HG03097 (cell line): ENCODE measurements around the gene SERF2.
"Not testable (repeated sequence)": the region's sequence is repeated elsewhere in the genome, so short reads cannot be mapped to it uniquely, and the experiment has no call there.

Experiments used
- ATAC-seq: cut with Tn5 transposase; IDR thresholded peaks from one replicate; pipeline ENCODE4 v1.9.1; 2021; ENCODE audit not compliant: unreplicated experiment, low FRiP score

Gene SERF2

DNA sequence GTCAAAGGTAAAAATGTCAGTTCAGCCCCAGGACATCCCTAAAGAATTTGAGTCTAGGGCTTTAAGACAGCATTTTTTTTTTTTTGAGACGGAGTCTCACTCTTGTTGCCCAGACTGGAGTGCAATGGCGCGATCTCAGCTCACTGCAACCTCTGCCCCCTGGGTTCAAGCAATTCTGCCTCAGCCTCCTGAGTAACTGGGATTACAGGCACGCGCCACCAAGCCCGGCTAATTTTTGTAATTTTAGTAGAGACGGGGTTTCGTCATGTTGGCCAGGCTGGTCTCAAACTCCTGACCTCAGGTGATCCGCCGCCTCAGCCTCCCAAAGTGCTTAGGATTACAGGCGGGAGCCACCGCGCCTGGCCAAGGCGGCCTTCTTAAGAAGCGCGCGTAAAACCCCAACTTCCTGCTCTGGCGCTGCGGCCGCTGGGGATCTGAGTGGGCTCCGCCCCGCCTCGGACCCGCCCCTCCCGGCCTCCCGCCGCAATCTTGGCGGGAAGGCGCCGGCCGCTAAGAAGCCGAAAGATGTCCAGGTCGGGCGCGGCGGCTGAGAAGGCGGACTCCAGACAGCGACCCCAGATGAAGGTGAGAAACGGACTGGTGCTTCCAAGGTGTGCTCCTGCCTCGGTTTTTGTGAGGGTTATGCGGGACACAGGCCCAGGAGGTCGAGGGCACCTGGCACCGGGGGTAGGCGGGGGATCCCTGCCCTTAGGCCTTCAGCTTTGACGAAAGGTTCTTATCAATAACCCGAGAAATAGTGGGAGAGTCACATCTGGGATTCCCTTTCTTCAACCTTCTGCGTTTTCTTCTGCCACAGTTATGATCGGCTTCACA is 34.6 kb downstream of the SERF2 start, which contains the start of gene WDR76:
Gene WDR76 (plus strand): TSS at position 495 of the 834 bp plus-strand sequence. CDS start 31 bp downstream, at position 526.
- ATAC-seq = peak; percentile 44

DNA sequence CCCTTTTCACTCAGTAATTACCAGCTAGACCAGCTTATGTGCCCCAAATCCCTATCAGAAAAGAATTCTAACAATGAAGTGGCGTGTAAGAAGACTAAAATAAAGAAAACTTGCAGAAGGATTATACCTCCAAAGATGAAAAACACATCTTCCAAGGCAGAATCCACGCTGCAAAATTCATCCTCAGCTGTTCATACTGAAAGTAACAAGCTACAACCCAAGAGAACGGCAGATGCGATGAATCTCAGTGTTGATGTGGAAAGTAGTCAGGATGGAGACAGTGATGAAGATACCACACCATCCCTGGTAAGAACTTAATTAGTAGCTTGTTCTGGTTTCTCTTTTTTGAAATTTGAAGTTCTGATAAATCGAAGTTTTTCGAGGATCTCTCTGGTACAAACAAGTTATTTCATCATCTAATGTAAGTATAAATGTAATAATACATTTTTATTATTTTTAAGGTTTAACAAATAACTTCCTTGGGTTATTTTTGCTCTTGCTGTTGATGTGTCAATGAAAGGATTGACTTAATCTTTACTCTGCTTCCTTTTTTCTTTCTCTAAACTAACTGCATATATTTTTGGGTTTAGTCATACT is 36.0 kb downstream of the SERF2 start:
- ATAC-seq = no peak

DNA sequence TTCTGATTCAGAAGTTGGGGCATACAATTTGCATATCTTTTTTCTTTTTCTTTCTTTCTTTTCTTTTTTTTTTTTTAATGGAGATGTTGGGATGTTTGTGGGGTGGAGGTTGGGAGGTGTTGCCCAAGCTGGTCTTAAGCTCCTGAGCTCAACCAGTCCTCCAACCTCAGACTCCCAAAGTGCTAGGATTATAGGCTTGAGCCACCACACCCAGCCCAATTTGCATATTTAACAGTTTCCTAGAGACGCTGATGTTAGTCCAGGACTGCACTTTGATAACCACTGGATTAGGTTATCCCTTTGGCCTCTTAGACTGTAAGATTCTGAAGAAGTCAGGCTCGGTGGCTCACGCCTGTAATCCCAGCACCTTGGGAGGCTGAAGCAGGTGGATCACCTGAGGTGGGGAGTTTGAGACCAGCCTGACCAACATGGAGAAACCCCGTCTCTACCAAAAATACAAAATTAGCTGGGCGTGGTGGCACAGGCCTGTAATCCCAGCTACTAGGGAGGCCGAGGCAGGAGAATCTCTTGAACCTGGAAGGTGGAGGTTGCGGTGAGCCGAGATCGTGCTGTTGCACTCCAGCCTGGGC is 37.9 kb downstream of the SERF2 start:
- ATAC-seq = not testable (repeated sequence)

DNA sequence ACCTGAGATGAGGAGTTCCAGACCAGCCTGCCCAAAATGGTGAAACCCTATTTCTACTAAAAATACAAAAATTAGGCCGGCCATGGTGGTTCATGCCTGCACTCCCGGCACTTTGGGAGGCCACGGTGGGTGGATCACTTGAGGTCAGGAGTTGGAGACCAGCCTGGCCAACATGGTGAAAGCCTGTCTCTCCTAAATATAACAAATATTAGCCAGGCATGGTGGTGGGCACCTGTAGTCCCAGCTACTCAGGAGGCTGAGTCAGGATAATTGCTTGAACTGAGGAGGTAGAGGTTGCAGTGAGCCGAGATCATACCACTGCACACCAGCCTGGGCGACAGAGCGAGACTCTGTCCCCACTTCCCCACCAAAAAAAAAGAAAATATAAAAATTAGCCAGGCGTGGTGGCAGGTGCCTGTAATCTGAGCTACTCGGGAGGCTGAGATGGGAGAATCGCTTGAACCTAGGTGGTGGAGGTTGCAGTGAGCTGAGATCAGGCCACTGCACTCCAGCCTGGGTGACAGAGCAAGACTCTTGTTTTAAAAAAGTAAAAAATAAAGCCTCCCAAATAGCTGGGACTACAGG is 38.7 kb downstream of the SERF2 start:
- ATAC-seq = not testable (repeated sequence)

DNA sequence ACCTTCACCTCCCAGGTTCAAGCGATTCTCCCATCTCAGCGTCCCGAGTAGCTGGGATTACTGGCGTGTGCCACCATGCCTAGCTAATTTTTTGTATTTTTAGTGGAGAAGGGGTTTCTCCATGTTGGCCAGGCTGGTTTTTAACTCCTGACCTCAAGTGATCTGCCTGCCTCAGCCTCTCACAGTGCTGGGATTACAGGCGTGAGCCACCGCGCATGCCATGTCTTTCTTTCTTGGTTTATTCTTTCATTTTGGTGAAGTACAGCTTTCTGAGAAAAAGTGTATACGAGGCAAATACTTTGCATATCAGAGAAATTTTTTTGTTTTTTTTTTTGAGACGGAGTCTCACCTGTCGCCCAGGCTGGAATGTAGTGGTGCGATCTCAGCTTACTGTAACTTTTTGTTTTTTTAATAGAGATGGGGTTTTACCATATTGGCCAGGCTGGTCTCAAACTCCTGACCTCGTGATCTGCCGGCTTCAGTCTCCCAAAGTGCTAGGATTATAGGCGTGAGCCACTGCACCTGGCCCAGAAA is 39.5 kb downstream of the SERF2 start:
- not testable (repeated sequence) for ATAC-seq

DNA sequence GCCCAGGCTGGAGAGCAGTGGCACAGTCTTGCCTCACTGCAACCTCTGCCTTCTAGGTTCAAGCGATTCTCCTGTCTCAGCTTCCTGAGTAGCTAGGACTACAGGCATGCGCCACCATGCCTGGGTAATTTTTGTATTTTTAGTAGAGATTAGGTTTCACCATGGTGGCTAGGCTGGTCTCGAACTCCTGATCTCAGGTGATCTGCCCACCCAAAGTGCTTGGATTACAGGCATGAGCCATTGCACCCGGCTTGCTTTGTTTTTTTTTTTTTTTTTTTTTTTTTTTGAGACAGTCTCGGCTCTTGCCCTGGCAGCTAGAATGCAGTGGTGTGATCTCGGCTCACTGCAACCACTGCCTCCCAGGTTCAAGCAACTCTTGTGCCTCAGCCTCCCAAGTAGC is 40.4 kb downstream of the SERF2 start:
- ATAC-seq = not testable (repeated sequence)

DNA sequence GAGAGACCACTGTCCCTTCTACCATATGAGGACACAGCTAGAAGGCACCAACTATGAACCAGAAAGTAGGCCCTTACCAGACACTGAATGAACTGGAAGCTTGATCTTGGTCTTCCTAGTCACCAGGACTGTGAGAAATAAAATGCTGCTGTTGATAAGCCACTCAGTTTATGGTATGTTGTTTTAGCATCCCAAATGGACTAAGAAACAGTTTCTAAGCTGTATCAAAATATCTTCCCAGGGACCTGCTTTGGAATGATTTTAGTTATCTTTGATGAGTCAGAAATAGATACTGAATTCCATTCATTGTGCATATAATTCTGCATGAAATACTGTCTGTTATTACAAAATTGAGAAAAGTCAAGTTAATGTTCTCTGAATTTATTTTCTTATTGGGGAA is 53.3 kb downstream of the SERF2 start:
- no peak for ATAC-seq
